Muscle layer of colon (tissue), 2 donors: Measurements from ENCODE around the gene CNDP1.

Experiments used
- H3K27ac ChIP-seq: one replicate; pipeline ENCODE4 v1.7.0; 2013; ENCODE audit warnings: low read depth, mild to moderate bottlenecking, low read length, moderate library complexity
- H3K27me3 ChIP-seq, 2 donors: one replicate each; pipeline ENCODE4 v1.7.0; 2013; ENCODE audit warnings: low read length in 2 of 2, mild to moderate bottlenecking in 2 of 2; ENCODE audit not compliant: insufficient read depth in 2 of 2, control insufficient read depth in 1 of 2
- H3K36me3 ChIP-seq: one replicate; pipeline ENCODE4 v1.7.0; 2013; ENCODE audit warnings: mild to moderate bottlenecking, low read length; ENCODE audit not compliant: insufficient read depth
- H3K4me1 ChIP-seq: one replicate; pipeline ENCODE4 v1.7.0; 2013; ENCODE audit warnings: mild to moderate bottlenecking, low read length; ENCODE audit not compliant: insufficient read depth
- H3K4me3 ChIP-seq, 2 donors: one replicate each; pipeline ENCODE4 v1.7.0; 2013; ENCODE audit warnings: low read length in 2 of 2, low read depth in 1 of 2, mild to moderate bottlenecking in 1 of 2, moderate library complexity in 1 of 2
- H3K9ac ChIP-seq: one replicate; pipeline ENCODE4 v1.7.0; 2013; ENCODE audit warnings: low read length
- H3K9me3 ChIP-seq: one replicate; pipeline ENCODE4 v1.7.0; 2013; ENCODE audit warnings: mild to moderate bottlenecking, low read length
- donor health status: abdominal sarcoma.
- donor health status: Adenocarcinoma of cecum.

CNDP1 gene

GRCh38 chr18:74540652-74541421, 6.5 kb downstream of the CNDP1 start:
- Histone ChIP-seq H3K4me3 (no peak overlapping the region), H3K9me3 (no peaks in the 10 kb centered on the region), H3K27ac (no peak overlapping the region), H3K27me3 (no peaks in the 10 kb centered on the region), H3K9ac (no peak overlapping the region), H3K36me3 (no peaks in the 10 kb centered on the region), H3K4me1 (no peaks in the 10 kb centered on the region)

DNA sequence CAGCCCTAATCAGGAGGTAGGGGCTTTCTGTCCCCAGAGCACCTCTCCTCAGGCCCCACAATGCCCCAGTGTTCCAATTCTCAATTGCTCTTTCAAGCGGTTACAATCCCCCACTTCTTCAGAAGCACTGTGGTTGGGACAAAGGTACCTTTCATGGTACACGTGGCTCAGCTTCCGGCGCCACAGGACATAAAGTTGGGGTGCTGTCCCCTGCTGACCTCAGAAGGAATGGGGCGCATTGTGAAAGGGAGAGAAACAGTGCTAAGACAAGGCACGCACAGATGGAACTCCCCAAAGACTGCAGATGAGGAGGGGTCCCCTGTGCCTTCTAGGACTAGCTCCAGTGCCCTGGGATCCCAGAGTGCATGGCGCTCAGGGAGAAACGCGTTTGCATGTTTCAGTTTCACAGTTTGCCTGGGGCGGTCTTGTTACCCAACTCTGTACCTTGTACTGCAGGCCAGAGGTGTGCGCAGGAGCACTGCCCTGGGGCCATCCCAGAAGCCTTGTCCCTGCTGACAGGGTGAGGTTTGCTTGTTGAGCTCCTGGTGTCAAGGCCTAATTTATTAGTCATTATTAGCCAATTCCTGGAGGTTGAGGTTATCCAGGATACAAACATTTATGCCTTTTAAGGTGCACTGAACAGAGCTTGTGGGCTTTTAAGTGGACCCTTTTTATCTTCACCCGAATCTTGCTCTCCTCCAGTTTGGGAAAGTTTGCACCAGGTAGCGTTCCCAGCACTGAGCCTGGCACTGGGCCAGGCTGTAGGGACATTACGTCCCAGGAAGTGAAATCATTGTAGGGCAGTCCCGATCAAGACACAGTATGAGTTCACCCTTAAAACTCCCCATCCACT, 7.6 kb downstream of the CNDP1 start:
- no peak overlapping the region for H3K9ac ChIP-seq
- H3K9me3 ChIP-seq, result no peaks in the 10 kb centered on the region
- no peak overlapping the region for H3K4me3 ChIP-seq
- H3K27ac ChIP-seq, result no peak overlapping the region
- no peaks in the 10 kb centered on the region for H3K36me3 ChIP-seq
- H3K27me3 ChIP-seq, result no peaks in the 10 kb centered on the region
- no peaks in the 10 kb centered on the region for H3K4me1 ChIP-seq

- Histone ChIP-seq H3K27ac (no peak overlapping the region), H3K9ac (no peak overlapping the region), H3K9me3 (peaks cover 4% of the 10 kb centered on the region), H3K36me3 (no peaks in the 10 kb centered on the region), H3K4me3 (no peak overlapping the region), H3K4me1 (no peaks in the 10 kb centered on the region), H3K27me3 (no peaks in the 10 kb centered on the region)
Observed at GRCh38 chr18:74544898-74545297, 10.6 kb downstream of the CNDP1 start.

DNA sequence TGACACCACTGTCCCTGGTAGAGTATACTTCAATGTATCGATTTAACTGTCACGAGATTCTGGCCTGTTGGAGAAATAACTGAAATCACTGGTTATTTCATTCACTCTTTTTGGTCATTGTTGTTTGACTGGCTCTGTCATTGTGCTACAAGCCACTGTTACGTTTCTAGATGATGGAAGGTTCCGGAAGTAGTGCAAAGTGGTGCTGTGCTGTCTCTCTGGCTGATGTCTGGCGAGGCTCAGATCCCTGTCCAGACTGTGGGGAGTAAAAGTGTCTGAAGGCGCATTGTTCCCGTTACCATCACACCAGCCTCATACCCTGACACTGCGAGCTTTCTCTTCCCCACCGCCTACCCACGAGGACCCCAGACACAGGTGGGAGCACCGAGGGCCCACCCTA, 11.7 kb downstream of the CNDP1 start:
- no peak overlapping the region for H3K4me3 ChIP-seq
- no peaks in the 10 kb centered on the region for H3K27me3 ChIP-seq
- no peaks in the 10 kb centered on the region for H3K4me1 ChIP-seq
- H3K9ac ChIP-seq, result no peak overlapping the region
- H3K27ac ChIP-seq, result no peak overlapping the region
- H3K9me3 ChIP-seq, result peaks cover 5% of the 10 kb centered on the region
- H3K36me3 ChIP-seq, result no peaks in the 10 kb centered on the region

DNA sequence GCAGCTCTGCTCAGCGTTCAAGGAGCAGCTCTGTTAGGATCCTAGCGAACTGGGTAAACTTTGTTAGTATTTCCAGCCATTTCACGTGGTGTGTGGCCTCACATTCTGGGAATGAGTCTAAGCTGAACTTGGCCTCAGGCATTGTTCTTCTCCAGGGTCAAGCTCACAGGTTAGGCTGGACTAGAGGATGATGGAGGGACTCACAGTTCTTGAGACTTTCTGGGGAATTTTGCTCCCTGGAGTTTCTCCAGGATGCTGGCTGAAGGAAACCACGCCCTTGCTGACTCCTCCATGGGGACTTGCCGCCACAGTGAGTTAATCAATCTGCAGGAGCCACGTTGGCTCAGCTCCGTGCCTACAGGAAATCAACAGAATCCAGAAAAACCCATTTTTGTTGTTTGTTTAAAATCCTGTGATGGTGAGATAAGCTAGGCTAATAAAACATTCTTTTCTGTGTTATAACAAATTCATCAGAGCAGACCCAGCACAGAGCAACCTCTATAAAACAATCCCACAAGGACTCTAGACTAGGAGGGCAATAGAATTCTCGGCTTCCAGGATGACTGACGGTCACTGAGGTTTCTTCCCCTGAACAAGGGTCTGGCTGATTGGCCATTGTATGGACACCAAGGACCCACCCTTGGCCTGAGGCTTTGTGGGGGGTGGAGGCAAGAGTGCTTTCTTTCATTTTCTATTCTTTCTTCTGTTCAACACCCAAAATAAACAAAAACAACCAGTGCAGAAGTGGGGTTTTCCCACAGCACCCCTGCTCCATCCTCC, 12.6 kb downstream of the CNDP1 start:
- H3K27me3 ChIP-seq, result no peaks in the 10 kb centered on the region
- no peak overlapping the region for H3K4me3 ChIP-seq
- H3K36me3 ChIP-seq, result no peaks in the 10 kb centered on the region
- H3K9ac ChIP-seq, result no peak overlapping the region
- H3K27ac ChIP-seq, result no peak overlapping the region
- H3K9me3 ChIP-seq, result peaks cover 5% of the 10 kb centered on the region
- H3K4me1 ChIP-seq, result no peaks in the 10 kb centered on the region

DNA sequence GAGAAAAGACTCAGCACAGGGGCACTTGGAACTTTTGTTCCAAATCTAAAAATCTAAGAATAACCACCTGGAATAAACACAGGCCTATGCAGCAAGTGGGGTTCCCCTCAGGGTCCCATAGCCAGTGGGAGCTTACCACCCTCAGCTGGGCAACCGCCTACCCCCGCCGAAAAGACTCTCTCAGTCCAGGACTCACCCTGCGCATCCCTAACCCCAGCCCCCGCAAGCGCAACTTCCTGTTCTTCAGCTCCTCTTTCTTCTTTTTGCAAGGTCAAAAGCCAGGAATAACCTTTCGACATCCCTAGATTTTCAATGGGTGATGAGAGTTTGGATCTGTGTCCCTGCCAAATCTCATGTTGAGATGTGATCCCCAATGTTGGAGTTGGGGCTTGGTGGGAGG, 13.6 kb downstream of the CNDP1 start:
- Histone ChIP-seq H3K9me3 (peaks cover 5% of the 10 kb centered on the region), H3K9ac (no peak overlapping the region), H3K36me3 (no peaks in the 10 kb centered on the region), H3K4me1 (no peaks in the 10 kb centered on the region), H3K27ac (no peak overlapping the region), H3K4me3 (no peak overlapping the region), H3K27me3 (no peaks in the 10 kb centered on the region)

- Histone ChIP-seq H3K4me3 (no peak overlapping the region), H3K4me1 (no peaks in the 10 kb centered on the region), H3K27ac (no peak overlapping the region), H3K9me3 (peaks cover 5% of the 10 kb centered on the region), H3K27me3 (no peaks in the 10 kb centered on the region), H3K9ac (no peak overlapping the region), H3K36me3 (no peaks in the 10 kb centered on the region)
Observed at GRCh38 chr18:74549591-74550104, 15.3 kb downstream of the CNDP1 start.

DNA sequence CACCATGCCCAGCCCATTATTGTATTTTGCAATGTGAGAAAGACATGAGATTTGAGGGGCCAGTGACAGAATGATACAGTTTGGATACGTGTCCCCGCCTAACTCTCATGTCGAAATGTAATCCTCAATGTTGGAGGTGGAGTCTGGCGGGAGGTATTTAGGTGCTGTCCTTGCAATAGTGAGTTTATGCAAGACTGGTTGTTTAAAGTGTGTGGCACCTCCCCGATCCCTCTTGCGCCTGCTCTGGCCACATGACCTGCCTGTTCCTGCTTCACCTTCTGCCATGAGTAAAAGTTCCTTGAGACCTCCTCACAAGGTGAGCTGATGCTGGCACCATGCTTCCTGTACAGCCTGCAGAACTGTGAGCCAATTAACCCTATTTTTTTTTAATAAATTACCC, 16.6 kb downstream of the CNDP1 start:
- Histone ChIP-seq H3K27ac (no peak overlapping the region), H3K9me3 (peaks cover 5% of the 10 kb centered on the region), H3K27me3 (no peaks in the 10 kb centered on the region), H3K9ac (no peak overlapping the region), H3K4me3 (no peak overlapping the region), H3K4me1 (no peaks in the 10 kb centered on the region), H3K36me3 (no peaks in the 10 kb centered on the region)

DNA sequence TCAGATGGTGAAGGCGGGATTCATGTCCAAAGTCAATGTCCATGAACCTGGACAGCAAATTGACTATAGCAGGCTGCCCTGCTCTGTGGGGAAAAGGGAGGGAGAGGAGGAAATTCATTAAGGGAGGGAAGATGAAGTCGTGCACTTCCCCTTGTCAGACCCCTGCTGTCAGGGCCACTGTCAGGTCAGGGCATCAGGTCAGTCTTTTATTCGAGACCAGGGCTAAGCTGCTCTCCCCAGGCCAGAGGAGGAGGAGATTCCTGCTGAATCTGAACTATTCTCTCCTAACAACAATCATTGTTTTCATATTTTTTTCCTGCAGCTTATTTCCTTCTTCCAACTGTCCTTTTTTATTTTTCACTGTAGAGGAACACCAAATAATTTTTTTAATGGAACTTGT, 17.2 kb downstream of the CNDP1 start:
- Histone ChIP-seq H3K9ac (no peak overlapping the region), H3K4me1 (no peaks in the 10 kb centered on the region), H3K9me3 (peaks cover 5% of the 10 kb centered on the region), H3K4me3 (no peak overlapping the region), H3K36me3 (no peaks in the 10 kb centered on the region), H3K27ac (no peak overlapping the region), H3K27me3 (no peaks in the 10 kb centered on the region)

DNA sequence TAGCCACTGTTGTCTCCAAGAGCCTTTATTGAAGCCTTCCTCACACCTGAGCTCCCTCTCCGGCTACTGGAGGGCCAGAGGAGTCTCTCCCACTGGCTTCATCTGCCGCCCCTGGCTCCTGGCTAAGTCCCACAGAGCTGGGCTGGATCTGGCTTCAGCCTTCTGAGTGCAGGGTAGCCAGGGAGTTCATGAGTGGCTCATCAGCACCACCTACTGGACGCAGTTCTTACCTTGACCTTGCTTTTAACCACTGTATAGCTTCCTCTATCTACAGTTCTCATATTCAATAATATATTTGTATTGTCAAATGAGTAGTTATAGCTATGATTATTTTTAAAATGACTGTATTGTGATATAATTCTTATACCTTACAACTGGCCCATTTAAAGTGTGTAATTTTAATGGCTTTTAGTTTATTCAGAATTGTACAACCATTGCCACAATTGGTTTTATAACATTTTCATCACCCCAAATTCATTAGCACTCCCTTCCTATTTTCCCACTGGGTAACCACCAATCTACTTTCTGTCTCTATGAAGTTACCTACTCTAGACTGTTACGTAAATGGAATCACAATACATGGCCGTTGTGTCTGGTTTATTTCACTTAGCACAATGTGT, 17.7 kb downstream of the CNDP1 start:
- Histone ChIP-seq H3K27ac (no peak overlapping the region), H3K9ac (no peak overlapping the region), H3K36me3 (no peaks in the 10 kb centered on the region), H3K9me3 (peaks cover 5% of the 10 kb centered on the region), H3K4me3 (no peak overlapping the region), H3K27me3 (no peaks in the 10 kb centered on the region), H3K4me1 (no peaks in the 10 kb centered on the region)

- H3K9me3 ChIP-seq, result no peaks in the 10 kb centered on the region
- H3K27ac ChIP-seq, result no peak overlapping the region
- no peaks in the 10 kb centered on the region for H3K36me3 ChIP-seq
- H3K27me3 ChIP-seq, result no peaks in the 10 kb centered on the region
- H3K4me1 ChIP-seq, result no peaks in the 10 kb centered on the region
- no peak overlapping the region for H3K4me3 ChIP-seq
- no peak overlapping the region for H3K9ac ChIP-seq
Observed at GRCh38 chr18:74556126-74556525, 21.8 kb downstream of the CNDP1 start.
